Activated naive CD4-positive, alpha-beta T cell treated with anti-CD3 and anti-CD28 coated beads, Interleukin-2, amount 50 U/mL, for 24 hours (primary cell): ENCODE data around the gene RAD9A.

Source experiments
- H3K27ac Mint-ChIP-seq: one replicate; pipeline ENCODE4 v1.8.0; 2021; ENCODE audit warnings: mild to moderate bottlenecking, mixed read lengths
- H3K27me3 Mint-ChIP-seq: one replicate; pipeline ENCODE4 v1.8.0; 2021; ENCODE audit warnings: mixed read lengths
- H3K36me3 Mint-ChIP-seq: one replicate; pipeline ENCODE4 v1.8.0; 2021; ENCODE audit warnings: mixed read lengths
- H3K4me1 Mint-ChIP-seq: one replicate; pipeline ENCODE4 v1.8.0; 2021; ENCODE audit warnings: mixed read lengths
- H3K4me3 Mint-ChIP-seq: one replicate; pipeline ENCODE4 v1.8.0; 2021; ENCODE audit warnings: mild to moderate bottlenecking, mixed read lengths
- H3K9me3 Mint-ChIP-seq: one replicate; pipeline ENCODE4 v1.8.0; 2021; ENCODE audit warnings: mixed read lengths

RAD9A gene

DNA sequence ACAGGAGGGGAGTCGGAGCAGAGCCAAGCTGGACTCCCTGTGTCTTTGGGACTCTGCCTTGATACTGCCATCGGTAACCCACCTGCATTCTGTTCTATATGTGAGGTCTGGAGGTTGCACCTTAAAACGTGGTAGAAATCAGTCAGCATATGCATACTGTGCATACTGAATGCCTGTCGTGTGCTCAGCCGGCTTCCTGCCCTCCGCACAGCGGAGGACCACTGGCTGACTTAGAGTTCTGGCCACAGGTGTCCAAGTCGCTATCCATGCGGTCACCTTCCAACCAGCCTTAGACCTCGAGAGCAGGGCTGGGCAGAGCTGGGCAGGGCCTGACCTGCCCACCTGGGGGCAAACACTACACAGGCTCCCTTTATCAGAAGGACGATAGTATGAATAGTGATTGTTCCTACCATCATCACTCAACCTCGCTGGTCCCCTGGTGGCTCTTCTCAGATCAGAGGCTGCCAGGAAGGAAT, 15.9 kb downstream of the RAD9A start:
- H3K9me3 Mint-ChIP-seq = no peaks in the 10 kb centered on the region
- H3K4me1 Mint-ChIP-seq = peaks cover 82% of the 10 kb centered on the region
- no peaks in the 10 kb centered on the region for H3K36me3 Mint-ChIP-seq
- no peaks in the 10 kb centered on the region for H3K27me3 Mint-ChIP-seq
- H3K4me3 Mint-ChIP-seq = peak overlapping the region; percentile 84
- H3K27ac Mint-ChIP-seq = peak overlapping the region; percentile 95

DNA sequence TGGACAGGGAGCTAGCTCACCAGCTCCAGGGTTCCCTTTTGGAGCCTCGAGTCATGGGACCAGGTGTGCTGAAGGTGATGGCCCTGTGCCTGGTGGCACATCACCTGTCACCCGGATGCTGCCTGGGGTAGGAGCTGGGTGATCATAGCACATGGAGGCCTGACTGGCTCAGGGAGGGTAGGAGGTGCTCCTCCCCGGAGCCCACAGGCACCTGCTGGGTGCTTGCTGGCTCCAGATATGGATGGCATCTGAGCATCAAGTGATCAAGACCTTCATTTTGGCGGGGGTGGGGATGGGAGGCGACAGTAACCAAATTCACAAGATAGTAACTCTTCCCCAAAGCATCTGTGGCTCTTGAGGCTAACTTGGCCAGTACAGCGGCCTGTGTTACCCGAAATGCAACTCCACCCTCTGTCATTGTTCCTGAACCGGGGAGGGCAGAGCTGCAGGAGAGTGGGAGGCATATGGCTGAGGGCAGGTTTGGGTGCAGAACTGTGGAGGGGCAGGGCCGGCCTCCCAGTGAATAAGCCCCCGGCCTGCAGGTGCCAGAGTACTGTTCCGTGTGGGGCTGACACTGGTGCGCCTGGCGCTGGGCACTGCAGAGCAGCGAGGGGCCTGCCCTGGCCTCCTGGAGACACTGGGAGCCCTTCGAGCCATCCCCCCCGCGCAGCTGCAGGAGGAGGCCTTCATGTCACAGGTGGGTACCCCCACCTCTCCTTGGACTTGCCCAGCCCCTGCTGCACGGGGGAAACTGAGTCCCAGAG, 16.8 kb downstream of the RAD9A start:
- no peaks in the 10 kb centered on the region for H3K27me3 Mint-ChIP-seq
- H3K4me3 Mint-ChIP-seq = peak overlapping the region; percentile 84
- H3K9me3 Mint-ChIP-seq = no peaks in the 10 kb centered on the region
- H3K36me3 Mint-ChIP-seq = no peaks in the 10 kb centered on the region
- H3K4me1 Mint-ChIP-seq = peaks cover 87% of the 10 kb centered on the region
- peak overlapping the region; percentile 95 for H3K27ac Mint-ChIP-seq

DNA sequence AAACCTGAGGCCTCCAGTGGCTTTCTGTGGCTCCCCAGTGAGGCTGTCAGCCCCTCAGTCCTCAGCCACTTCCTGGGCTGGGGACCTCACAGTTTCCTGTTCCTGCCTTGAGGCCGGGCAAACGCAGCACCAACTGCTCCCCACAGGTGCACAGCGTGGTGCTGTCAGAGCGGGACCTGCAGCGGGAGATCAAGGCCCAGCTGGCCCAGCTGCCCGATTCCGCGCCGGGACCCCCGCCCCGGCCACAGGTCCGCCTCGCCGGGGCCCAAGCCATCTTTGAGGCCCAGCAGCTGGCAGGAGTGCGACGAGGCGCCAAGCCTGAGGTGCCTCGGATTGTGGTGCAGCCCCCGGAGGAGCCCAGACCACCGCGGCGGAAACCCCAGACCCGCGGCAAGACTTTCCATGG, 17.5 kb downstream of the RAD9A start:
- Mint-ChIP-seq H3K4me1 (peaks cover 92% of the 10 kb centered on the region), H3K27ac (no peak overlapping the region), H3K36me3 (no peaks in the 10 kb centered on the region)

GRCh38 chr11:67409781-67410368, 18.1 kb downstream of the RAD9A start:
- H3K4me1 Mint-ChIP-seq = peaks cover 89% of the 10 kb centered on the region
- peak overlapping the region; percentile 96 for H3K27ac Mint-ChIP-seq
- H3K9me3 Mint-ChIP-seq = no peaks in the 10 kb centered on the region
- H3K27me3 Mint-ChIP-seq = no peaks in the 10 kb centered on the region
- peak overlapping the region; percentile 80 for H3K4me3 Mint-ChIP-seq
- H3K36me3 Mint-ChIP-seq = no peaks in the 10 kb centered on the region

More for the DNA sequence above, 17.5 kb downstream of the RAD9A start:
- Mint-ChIP-seq H3K4me3 (no peak overlapping the region), H3K27me3 (no peaks in the 10 kb centered on the region), H3K9me3 (no peaks in the 10 kb centered on the region)

GRCh38 chr11:67410369-67410831, 18.6 kb downstream of the RAD9A start:
- Mint-ChIP-seq H3K9me3 (no peaks in the 10 kb centered on the region), H3K4me3 (peak overlapping the region; percentile 67), H3K27me3 (no peaks in the 10 kb centered on the region), H3K36me3 (no peaks in the 10 kb centered on the region), H3K27ac (peak overlapping the region; percentile 81), H3K4me1 (peaks cover 88% of the 10 kb centered on the region)

GRCh38 chr11:67410984-67411784, 19.4 kb downstream of the RAD9A start:
- Mint-ChIP-seq H3K27ac (peak overlapping the region; percentile 46), H3K4me3 (no peak overlapping the region), H3K36me3 (no peaks in the 10 kb centered on the region), H3K27me3 (no peaks in the 10 kb centered on the region), H3K4me1 (peaks cover 84% of the 10 kb centered on the region), H3K9me3 (no peaks in the 10 kb centered on the region)

DNA sequence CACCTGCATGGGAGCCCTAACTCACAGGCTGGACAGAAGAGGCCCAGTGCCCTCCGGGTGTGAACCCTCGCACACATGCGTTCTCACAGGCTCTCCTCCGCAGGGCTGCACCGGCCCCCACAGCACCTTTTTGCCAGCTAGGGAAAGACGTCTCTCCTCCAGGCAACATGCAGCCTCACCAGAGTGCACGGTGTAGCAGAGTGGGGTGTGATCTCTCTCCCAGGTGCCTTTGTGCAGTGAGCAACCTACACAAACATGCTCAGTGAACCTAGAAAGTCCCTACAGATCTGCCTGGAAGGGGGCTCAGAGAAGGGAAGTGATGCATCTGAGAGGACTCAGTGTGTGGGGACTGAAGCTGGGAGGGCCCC, 20.0 kb downstream of the RAD9A start:
- H3K4me1 Mint-ChIP-seq = peaks cover 84% of the 10 kb centered on the region
- H3K36me3 Mint-ChIP-seq = no peaks in the 10 kb centered on the region
- no peak overlapping the region for H3K27ac Mint-ChIP-seq
- peak overlapping the region; percentile 23 for H3K4me3 Mint-ChIP-seq
- no peaks in the 10 kb centered on the region for H3K9me3 Mint-ChIP-seq
- no peaks in the 10 kb centered on the region for H3K27me3 Mint-ChIP-seq

- peak overlapping the region; percentile 60 for H3K27ac Mint-ChIP-seq
- H3K4me3 Mint-ChIP-seq = no peak overlapping the region
Measured at GRCh38 chr11:67412495-67413179, 20.9 kb downstream of the RAD9A start.

GRCh38 chr11:67413266-67413849, 21.6 kb downstream of the RAD9A start:
- Mint-ChIP-seq H3K27ac (peak overlapping the region; percentile 60), H3K36me3 (no peaks in the 10 kb centered on the region), H3K4me3 (peak overlapping the region; percentile 71)

More at GRCh38 chr11:67412495-67413179, 20.9 kb downstream of the RAD9A start:
- Mint-ChIP-seq H3K4me1 (peaks cover 82% of the 10 kb centered on the region), H3K27me3 (no peaks in the 10 kb centered on the region), H3K36me3 (no peaks in the 10 kb centered on the region), H3K9me3 (no peaks in the 10 kb centered on the region)

DNA sequence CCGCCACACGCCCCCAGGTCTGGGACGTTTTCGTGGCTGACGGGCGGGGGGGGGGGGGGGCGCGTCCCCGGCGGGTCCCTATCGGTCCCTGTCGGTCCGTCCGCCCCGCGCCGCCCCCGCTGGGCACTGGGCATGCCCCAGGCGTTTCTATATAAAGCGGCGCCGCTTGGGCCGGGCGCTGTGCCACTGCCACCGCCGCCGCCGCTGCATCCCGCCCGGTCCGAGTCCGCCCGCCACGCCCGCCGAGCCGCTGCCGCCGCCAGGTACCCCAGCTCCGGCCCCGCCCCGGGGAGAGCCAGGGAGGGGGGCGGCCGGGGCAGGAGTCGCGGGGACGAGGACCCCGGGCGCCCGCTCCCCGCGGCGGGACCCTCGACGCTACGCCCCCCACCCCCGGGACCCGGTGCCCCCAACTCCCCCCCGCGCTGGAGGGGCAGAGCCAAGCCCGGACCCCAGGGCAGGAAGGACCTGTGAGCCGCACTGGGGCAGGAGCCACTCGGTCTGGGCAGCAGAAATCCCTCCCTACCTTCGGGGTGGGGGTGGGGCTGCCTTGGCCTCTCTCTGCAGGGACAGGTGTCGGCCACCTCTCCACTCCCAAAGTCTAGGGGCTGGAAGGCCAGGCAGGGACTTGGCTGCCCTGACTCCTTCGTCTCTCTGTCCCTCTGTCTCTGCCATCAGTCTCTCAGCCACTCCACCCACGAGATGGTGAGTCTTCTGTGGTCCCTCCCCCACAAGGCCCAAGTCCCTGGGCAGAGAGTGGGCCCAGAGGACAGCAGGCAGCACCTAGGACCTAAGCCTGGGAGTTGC, 23.9 kb downstream of the RAD9A start, which contains the start of gene CARNS1:
CARNS1 (plus strand) TSS at position 178 of the 804 bp plus-strand sequence; CDS start at position 700, 522 bp downstream.
- H3K27ac Mint-ChIP-seq = peak within 1 kb of the TSS; percentile 85

More at GRCh38 chr11:67413266-67413849, 21.6 kb downstream of the RAD9A start:
- H3K9me3 Mint-ChIP-seq = no peaks in the 10 kb centered on the region
- no peaks in the 10 kb centered on the region for H3K27me3 Mint-ChIP-seq
- H3K4me1 Mint-ChIP-seq = peaks cover 82% of the 10 kb centered on the region

GRCh38 chr11:67416416-67417335, 24.9 kb downstream of the RAD9A start:
- peaks cover 80% of the 10 kb centered on the region for H3K4me1 Mint-ChIP-seq
- peak overlapping the region; percentile 85 for H3K4me3 Mint-ChIP-seq
- H3K27me3 Mint-ChIP-seq = no peaks in the 10 kb centered on the region
- no peaks in the 10 kb centered on the region for H3K36me3 Mint-ChIP-seq
- no peaks in the 10 kb centered on the region for H3K9me3 Mint-ChIP-seq
- H3K27ac Mint-ChIP-seq = peak overlapping the region; percentile 85

More for the DNA sequence above, 23.9 kb downstream of the RAD9A start, which contains the start of gene CARNS1:
- H3K4me3 Mint-ChIP-seq = peak within 1 kb of the TSS; percentile 85
- H3K36me3 Mint-ChIP-seq = no peaks in the 10 kb centered on the region
- no peaks in the 10 kb centered on the region for H3K9me3 Mint-ChIP-seq
- H3K4me1 Mint-ChIP-seq = peaks cover 84% of the 10 kb centered on the region
- no peaks in the 10 kb centered on the region for H3K27me3 Mint-ChIP-seq

DNA sequence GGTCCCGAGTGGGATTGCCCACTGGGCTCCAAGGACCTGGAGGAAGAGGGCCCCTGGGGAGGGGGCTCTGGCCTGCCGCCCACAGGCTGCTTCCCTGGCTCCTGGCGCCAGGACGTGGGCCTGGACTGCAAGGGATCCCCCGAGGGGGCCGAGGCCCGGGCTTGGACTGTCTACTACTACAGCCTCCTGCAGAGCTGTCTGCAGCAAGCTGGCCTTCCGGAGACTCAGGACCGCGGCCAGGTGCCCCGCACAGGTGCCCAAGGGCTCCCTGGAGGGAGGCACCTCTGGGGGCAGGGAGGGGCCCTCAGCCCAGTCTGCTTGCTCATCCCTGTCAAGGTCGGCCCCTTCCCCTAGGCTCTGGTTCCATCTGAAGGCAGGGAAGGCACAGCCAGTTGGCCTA, 25.6 kb downstream of the RAD9A start:
- H3K9me3 Mint-ChIP-seq = no peaks in the 10 kb centered on the region
- H3K27me3 Mint-ChIP-seq = no peaks in the 10 kb centered on the region
- H3K4me1 Mint-ChIP-seq = peaks cover 72% of the 10 kb centered on the region
- H3K27ac Mint-ChIP-seq = no peak overlapping the region
- H3K36me3 Mint-ChIP-seq = no peaks in the 10 kb centered on the region
- no peak overlapping the region for H3K4me3 Mint-ChIP-seq
